GM19043 (cell line): Measurements from ENCODE around the gene ITGA3.

Experiments used
- ATAC-seq: cut with Tn5 transposase; IDR thresholded peaks from one replicate; pipeline ENCODE4 v1.9.1; 2021; ENCODE audit warnings: low read depth; ENCODE audit not compliant: unreplicated experiment

ITGA3 gene

DNA sequence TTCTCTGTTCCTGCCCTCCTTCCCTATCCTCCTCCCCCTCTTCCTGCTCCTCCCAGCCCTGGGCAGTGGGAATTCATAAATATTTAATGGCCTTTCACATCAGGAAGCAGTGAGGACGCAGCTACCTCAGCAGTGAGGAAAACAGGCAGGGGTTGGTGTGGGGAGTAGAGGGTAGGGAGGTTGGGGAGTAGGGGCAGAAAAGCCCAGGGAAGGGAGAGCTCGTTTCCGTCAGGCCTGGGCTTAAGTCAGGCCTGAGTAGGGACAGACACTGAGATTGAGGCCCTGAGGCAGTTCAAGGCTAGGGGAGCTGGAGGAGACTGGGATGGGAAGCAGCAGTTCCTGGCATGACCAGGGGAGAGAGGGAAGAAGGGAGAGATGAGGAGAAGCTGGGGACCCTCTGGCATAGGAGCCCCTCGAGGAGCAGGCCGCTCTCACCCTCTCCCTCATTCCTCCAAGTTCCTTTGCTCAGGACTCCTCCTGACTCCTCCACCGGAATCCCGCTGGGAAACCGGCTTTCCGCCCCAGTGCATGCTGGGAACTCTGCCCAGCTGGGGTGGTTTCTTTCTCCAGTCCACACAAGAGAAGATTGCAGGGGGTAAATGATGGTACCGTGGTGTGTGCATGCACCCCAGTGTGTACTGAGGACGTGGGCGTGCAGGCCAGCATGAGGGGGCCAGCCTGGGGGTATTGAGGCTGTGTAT, 67.9 kb downstream of the ITGA3 start:
- ATAC-seq: no peak

DNA sequence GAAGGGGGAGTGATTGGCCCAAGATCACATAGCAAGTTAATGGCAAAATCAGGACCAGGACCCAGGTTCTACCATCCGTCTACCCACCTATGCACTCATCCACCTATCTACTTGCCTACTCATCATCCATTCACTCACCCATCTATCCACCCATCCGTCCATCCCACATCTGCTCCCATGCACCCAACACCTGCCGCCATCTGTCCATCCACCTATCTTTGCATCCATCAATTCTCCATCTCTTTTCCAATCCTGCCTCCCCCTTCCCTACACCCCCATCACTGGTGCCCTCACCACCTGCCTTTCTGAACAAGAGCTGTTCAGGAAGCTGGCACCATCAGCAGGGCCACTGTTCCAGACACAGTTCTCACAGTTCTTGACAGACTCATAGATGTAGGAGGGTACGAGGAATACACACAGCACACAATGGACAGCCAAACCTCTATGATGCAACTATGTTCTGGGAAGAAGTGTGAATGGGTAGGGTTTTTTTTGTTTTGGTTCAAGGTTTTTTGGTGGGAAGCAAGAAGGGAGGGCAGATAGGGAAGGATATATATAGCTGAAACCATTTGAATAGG, 69.6 kb downstream of the ITGA3 start:
- no peak for ATAC-seq

DNA sequence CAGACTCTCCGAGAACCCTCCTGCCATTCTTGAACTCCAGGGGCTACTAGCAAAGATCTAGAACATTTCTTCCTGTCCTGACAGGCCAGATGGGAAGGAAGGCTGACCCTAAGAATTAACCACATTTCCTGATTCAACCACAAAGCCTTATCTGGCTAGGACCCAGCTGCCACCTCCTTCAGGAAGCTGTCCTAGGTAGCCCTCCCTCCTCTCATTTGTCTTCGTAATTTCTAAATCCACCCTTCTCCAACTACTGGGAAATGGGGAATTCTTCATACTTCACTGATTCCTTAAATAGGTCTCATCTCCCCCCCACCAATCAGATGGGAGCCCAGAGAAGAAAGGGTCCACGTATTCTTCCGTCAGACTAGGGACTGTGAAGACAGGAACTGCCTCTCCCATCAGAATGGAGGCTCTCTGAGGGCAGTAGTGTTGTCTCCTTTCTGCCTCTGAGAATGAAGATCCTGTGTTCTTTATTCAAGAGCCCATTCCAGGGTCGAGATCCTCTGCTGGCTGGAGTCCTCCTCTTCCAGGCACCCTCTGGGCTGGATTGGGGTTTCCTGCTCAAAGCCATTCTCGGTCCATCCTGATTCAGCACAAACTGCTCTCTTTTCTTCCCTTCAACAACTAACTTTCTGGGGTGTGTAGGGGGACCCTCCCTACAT, 71.9 kb downstream of the ITGA3 start:
- no peak for ATAC-seq

DNA sequence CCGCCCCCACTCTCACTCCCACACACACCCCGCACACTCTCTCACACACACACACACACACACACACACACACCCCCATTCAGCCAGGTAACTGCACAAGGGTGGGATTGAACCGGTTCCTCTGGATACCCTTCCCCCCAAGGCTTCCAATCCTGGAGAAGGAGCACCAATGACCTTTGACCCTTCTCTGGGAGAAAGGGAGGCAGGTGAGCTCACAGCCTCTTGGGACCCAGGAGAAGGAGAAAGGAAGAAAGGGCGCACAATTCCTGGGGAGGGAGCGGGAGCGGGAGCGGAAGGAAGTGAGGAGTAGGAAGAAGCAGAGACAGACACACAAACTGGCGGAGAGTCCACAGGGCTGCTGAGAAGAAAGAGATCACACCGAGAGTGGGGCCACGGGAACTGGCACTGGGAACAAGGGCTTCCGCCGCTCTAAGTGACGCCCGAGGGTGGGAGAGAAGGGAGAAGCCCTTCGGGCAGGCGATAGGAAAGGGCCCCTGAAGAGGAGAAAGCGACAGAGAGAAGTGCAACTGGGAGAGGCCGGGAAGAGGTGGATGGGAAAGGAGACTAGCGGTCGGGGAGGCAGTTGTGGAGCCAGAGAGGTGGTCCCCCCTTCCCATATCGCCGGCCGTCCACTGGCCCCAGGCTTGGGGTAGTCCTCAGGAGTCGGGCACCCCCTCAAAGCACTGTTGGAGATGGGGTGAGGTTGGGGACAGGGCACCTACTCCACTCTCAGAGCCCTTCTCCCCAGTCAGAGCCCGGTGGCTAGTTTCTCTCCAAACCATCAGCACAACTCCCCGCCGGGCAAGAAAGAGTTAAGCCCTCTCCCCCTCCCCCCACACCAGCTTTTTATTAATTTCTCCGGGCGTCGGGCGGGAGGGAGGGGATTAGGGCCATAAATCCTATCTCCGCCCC, 72.8 kb downstream of the ITGA3 start:
- ATAC-seq: no peak

DNA sequence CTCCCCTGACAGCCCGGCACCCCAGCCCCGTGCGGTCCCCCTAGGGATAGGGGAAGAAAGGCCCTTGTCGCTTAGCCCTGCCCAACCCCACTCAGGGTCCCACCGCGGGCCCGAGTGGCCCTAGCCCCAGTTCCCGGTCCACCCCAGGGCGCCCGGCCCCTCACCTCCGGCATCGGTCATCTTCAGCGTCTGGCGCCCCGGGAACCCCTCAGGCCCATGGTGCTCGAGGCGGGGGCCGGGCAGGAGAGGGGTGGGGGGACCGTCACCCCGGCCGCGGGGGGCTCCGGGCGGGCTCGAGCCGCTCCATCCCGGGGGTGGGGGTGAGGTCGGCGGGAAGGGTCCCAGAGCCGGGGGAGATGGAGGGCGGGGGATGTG, 73.4 kb downstream of the ITGA3 start:
- no peak for ATAC-seq

DNA sequence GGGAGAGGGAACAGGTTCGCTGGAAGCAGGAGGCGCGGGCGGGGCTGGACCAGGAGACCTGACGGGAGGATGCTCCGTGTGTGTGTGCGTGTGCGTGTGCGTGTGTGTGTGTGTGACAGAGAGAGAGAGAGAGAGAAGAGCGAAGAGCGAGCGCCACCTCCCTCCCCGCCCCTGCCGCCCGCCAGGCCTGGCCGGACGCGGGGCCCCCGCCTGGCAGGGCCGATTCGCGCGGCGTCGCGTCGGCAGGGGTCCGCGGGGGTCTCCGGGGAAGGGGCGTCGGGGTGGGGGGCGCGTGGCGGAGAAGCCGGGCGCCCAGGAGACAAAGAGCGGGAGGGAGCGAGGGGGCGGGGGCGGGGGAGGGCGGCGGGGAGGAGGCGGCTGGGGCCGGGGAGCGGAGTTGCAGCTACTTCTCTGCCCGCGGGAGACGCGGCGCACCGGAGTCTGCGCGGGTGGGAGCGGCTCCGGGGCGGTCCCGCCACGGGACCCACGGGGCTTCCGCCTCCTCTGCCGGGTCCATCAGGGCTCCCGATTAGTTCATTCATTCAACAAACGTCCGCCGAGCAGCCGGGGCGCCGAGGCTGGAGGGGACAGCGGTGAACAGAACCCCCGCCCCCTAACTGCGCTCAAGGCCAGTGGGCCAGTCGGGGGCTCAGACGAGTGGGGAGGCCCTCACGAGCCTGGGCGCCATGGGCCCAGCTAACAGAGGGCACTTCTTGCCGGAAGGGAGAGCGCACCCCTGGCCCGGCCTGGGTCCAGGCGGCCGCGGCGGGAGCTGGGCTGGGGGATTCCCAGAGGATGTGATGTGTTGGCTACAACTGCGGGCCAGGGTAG, 74.0 kb downstream of the ITGA3 start, which contains the start of gene SAMD14:
TSS of gene SAMD14 (minus strand) at position 433 of the 831 bp plus-strand sequence. CDS start 5,201 bp downstream, outside the sequence.
- ATAC-seq: no peak

DNA sequence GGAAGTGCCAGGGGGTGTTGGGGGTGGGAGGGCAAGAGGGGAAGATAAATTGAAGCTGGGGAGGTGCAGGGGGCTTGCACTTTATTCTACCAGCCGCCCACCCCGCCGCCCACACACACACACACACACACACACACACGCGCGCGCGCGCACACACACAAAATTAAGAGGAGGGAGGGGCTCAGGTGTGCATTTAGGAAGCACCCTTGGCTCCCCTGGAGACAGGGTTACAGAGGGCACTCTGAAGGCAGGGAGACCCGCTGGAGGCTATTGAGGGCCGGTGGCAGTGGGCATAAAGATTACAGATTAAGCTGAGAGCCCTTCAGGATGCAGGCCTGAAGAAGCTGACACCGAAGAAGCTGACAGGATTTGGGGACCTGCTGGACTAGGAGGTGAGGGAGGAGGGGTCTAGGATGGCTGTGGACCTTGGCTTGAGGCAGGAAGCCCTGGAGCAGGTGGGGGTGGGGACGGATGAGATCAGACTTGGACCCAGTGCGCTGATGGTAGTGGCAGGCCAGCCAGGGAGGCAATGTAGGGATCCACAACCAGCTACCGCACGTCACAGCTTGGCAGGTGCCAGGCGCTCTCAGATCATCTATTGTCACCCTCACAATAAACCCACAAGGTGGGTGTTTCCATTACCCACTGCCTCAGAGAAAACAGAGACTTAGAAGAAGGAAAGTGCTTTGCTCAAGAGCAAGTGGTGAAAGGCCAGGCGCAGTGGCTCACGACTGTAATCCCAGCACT, 74.8 kb downstream of the ITGA3 start:
- ATAC-seq: no peak

DNA sequence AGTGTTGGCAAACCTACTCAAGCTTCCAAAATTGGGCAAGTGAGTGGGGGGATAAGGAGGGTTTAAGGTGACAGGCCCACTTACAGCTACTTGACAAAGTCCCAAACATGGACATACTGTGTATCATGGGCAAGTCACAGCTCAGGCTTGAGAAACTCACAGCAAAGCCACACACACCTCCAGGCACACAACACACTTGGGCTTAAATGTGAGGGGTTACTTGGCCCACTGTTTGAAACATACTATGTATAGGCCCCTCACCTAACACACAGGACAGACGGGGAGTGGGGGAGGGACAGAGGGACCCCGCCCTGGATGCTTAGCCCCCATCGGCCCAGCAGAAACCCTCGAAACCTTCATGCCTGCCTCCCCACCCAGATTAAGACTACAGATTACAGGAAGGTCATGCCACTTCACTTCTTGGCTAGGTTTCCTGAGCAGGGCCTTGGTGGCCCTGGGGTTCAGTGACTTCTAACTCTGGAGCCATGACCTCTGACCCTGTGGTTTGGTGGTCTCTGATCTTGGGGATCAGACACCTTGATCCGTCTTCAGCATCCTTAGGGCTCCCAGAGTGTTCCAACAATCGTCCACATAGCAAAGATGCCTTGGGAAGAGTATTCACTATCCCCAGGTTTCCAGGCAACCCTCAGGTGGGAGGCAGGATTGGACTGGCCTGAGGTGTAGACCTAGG, 76.3 kb downstream of the ITGA3 start:
- no peak for ATAC-seq

DNA sequence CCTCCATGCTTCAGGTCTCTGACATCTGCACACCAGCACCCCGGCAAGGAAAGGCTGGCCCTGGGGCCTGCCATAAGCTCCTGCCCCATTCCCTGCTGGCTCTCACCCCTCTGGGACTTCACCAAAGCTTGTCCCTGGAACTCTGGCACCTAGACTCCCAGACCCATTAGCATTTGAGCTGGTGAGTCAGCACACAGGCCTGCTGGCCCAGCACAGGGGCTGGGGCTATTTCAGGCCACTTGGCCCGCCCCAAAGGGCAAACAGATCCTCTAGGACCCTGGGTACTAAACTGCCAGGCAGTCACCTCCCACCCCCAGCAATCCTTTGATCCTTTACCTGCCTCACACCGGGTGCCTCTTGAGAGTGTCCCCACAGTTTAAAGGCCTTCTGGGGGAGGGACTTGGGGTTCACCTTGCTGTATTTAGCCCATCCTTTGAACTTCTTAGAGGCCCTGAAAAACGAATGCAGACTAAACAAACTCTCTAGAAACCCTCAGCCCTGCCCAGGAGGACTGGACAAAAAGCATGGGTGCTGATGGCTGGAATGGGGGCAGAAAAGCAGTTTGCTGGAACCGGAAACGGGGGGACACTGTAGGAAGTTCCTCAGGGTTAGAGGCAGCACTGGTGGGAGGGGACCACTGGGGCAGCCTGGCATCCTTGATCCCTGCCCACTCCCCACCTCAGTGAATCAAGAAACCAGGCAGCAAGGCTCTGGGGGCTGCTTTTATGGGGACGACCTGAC, 77.3 kb downstream of the ITGA3 start:
- no peak for ATAC-seq

DNA sequence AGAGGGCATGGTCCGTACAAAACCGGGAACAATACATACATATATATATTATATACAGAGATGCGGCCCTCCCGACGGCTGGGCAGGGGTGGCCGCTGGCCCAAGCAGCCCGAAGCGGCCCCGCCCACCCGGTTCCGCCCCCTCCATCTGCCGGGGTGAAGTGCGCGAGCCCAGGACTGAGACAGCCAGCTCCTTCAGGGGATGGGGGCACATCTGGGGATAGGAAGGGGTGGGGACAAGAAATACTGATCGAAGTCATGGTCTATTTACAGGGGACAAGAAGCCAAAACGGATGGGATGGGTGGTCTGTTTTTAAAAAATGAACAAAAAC, 77.8 kb downstream of the ITGA3 start:
- ATAC-seq: no peak

DNA sequence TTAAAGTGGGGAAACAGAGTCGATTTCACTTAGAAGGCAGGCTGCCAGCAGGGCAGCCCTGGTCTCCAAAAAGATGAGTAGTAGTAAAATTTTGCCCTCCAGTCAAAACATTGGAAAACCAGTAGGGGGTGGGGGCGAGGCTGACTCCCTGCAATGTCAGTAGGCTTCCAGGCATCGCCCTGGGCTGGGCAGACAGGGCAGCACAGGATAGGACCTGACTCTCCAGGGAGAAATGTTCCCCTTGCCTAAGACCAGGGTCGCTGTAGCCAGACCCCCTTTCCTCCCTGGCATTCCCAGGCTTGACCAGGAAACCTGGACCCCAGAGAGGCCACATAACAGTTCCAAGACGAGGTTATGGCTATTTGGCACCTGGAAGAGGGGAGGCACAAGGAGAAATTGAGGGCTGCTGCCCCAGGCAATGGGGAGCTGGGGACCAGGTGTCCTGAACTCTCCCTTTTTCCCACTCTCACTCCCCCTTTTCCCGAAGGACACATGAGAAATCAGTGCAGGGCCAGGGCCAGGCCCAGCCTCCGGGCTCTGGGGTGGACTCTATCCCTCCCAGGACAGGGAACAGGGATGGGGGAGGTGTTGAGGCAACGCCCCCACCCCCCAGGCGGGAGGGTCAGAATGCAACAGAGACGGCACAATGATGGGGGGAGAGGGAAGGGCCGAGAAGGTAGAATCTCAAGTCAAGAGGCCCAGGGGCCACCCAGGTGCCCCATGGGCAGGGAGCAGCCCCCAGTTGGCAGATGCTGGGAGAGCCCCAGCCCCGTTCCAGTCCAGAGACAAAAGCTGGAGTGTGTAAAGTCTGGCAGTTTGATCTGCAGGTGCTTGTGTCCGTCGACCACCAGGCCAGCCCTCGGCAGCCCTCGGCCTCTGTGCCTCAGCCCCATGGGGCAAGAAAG, 78.5 kb downstream of the ITGA3 start:
- ATAC-seq: no peak

DNA sequence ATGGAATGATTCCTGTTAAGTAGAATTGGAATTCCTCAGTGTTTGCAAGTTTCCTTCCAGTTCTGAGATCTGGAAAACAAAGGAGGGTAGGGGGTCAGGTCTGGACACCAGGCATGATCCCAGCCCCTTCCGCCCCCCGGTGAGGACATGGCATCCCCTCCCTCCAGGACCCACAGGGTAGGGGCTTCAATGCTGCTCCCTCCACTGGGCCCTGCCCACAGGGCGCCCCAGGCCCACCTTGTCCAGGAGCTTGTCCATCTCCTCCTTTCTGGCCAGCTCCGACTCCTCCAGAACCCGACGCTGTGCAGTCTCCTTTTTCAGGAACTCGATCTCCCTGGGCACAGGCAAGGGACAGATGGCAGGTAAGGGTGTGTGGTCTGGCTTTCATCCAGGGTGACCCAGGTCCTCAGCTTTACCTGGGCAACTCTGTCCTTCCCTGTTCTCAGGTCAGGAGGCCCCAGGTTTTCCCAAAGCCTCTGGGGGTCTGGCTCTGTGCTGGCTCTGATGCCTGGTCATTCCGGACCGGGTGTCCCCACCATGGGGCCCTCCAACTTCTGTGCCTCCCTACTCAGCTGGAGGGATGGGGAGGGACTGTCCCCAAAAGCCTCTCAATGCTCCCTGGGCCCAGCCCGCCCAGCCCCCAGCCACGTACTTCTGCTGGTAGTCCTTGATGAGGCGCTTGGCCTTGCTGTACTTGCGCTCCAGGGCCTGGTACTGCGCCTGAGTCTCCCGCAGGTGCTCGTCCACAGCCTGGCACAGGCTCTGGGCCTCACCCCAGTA, 79.6 kb downstream of the ITGA3 start:
- no peak for ATAC-seq

DNA sequence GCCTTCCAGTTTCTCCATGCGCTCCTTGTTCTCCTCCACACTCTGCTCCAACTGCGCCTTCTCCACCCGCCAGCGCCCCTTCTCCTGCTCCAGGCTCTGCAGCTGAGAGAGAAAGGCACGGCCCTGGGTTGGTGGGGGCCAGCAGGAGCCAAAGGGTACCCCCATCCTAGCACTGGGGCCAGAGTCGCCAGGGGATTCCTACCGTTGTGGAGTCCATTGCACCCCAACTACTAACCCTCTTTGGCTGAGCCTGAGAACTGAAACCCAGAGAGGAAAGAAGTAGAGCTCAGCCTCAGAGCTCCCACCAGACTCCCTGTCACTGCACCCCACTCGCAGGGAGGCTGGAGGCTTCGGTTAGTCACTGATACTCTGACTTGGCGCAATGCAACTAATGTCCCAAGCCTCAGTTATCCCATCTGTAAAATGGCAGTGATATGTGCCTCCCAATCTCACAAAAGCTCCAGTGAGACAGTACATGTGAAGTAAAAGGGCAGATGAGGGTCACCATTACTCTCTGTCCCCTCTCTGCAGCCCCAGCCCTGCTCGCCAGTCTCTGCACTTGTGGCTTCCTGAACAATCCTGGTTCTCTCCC, 80.3 kb downstream of the ITGA3 start:
- ATAC-seq: no peak

DNA sequence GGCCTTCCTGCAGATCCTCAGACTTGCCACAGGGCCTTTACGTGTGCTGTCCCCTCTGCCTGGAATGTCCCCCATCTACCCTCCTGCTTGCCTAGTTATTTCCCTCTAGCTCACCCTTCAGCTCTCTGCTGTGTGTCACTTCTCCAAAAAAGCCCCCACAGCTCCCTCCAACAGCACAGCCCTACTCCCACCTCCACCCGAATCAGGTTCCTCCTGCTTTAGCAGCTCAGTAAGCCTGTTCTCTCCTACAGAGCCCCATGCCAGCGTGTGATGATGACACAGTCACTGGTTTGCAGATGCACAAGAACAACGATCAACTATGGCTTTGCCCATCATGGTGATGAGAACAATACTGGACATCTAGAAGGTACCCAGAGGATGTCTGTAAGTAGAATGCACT, 81.1 kb downstream of the ITGA3 start:
- no peak for ATAC-seq

DNA sequence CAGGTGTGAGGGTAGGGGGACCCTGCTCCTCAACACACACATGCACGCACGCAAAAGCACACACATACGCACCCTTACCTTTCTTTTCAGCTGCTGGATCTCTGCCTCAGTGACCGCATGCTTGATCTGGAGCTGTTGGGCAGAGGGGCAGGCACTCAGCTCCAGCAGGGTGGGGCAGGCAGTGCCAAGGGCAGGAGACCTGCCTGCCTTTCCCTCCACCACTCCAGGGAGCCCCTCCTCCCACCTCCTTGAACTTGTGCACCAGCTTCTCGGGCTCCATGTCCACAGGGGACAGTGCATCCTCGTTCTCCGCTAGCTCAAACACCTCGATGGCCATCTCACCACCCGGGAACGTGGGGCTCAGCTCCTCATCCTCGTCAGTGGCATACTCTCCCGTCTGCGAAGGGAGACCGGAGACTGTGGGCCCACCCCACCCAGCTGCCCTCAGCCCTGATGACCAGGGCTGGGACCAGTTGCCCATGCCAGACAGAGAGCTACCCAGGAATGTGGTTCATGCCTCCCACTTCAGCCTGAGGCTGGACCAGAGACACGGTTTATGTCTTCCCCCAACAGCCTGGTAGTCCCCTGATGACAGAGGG, 83.4 kb downstream of the ITGA3 start:
- ATAC-seq: no peak
